Neural crest cell (in vitro differentiated cells): Measurements from ENCODE around the gene UBE2S. TPM values are rescaled to one million over a fixed set of nuclear protein-coding genes. Genes with fewer than 3 reads are reported as not detected.
"Not testable (repeated sequence)": the region's sequence is repeated elsewhere in the genome, so short reads cannot be mapped to it uniquely, and the experiment has no call there.

Experiments
- DNase-seq: peaks from one replicate; pipeline ENCODE4 v3.0.0; 2021; ENCODE audit warnings: low read depth, mixed read lengths, low spot score
- H3K27ac Mint-ChIP-seq: one replicate; pipeline ENCODE4 v1.8.0; 2021; ENCODE audit warnings: mild to moderate bottlenecking, mixed read lengths; ENCODE audit not compliant: unreplicated experiment
- H3K27me3 Mint-ChIP-seq: 2 replicates; pipeline ENCODE4 v1.8.0; 2021; ENCODE audit warnings: low read depth, mild to moderate bottlenecking, mixed read lengths
- H3K36me3 Mint-ChIP-seq: 2 replicates; pipeline ENCODE4 v1.8.0; 2021; ENCODE audit warnings: low read depth, mild to moderate bottlenecking, mixed read lengths
- H3K4me1 Mint-ChIP-seq: 2 replicates; pipeline ENCODE4 v1.8.0; 2021; ENCODE audit warnings: mixed read lengths
- H3K4me3 Mint-ChIP-seq: one replicate; pipeline ENCODE4 v1.8.0; 2021; ENCODE audit warnings: mild to moderate bottlenecking, mixed read lengths
- H3K9me3 Mint-ChIP-seq: 2 replicates; pipeline ENCODE4 v1.8.0; 2021; ENCODE audit warnings: mixed read lengths
- total RNA-seq: library from RNA; stranded (reverse); gene quantifications from 2 replicates; pipeline ENCODE4 v1.2.1, GENCODE V29; 2021
- TF ChIP-seq, protein P1 (sequence below): fragments of 200-600 bp; sonication (generic); conservative IDR thresholded peaks from 2 replicates; pipeline ENCODE4 v1.5.0; 2021; ENCODE audit warnings: antibody characterized with exemption, mild to moderate bottlenecking

Gene UBE2S
- total RNA-seq, 1 donor from 2014 or later, result 243 TPM

DNA sequence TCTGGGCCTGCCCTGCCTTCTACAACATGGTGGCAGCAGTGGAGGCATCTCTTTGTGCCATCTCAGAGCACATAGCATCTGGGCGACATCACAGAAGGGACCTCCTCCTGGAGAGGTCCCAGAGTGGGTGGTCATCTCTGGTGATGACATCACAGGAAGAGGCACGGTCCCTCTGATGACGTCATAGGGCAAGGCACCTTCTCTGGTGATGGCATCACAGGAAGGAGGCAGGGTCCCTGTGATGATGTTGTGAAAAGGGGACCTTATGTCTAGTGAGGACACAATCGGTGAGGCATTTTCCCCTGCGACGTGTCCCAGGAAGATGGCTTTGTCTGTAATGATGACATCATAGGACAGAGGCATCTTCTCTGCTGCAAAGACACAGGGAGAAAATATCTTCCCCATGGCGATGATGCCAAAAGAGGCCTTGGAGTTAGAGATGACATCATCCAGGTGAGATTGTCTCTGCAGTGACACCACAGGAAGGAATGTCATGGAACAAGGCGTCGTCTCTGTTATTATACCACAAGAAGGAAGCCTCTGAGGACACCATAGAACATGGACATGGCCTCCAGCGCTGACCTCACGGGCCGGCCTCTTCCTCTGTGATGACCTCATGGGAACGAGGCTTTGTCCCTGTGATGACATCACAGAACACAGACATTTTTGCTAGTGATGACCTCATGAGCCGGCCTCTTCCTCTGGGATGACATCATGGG, 24.8 kb upstream of the UBE2S start:
- DNase-seq, result no peak
- TF ChIP-seq, protein P1, sequence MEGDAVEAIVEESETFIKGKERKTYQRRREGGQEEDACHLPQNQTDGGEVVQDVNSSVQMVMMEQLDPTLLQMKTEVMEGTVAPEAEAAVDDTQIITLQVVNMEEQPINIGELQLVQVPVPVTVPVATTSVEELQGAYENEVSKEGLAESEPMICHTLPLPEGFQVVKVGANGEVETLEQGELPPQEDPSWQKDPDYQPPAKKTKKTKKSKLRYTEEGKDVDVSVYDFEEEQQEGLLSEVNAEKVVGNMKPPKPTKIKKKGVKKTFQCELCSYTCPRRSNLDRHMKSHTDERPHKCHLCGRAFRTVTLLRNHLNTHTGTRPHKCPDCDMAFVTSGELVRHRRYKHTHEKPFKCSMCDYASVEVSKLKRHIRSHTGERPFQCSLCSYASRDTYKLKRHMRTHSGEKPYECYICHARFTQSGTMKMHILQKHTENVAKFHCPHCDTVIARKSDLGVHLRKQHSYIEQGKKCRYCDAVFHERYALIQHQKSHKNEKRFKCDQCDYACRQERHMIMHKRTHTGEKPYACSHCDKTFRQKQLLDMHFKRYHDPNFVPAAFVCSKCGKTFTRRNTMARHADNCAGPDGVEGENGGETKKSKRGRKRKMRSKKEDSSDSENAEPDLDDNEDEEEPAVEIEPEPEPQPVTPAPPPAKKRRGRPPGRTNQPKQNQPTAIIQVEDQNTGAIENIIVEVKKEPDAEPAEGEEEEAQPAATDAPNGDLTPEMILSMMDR, result no peak
- Mint-ChIP-seq H3K27me3 (peaks cover 12% of the 10 kb centered on the region), H3K36me3 (no peaks in the 10 kb centered on the region), H3K9me3 (peaks cover 6% of the 10 kb centered on the region), H3K4me3 (no peak overlapping the region), H3K4me1 (peaks cover 4% of the 10 kb centered on the region), H3K27ac (no peak overlapping the region)

DNA sequence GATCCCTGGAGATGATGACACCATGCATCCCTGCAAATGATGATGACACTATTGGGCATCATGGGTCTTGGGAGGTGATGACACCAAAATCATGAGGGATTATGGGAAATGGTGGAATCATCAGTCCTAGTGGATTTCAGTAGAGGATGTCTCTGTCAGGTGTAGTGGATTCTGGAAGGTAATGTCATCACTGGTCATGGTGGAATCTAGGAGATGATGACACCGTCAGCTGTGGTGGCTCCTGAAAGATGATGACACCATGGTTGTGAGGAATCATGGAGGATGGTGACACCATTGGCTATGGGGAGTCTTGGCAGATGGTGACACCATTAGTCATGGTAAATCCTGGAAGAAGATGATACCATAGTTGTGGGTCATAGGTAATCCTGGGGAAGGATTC, 23.6 kb upstream of the UBE2S start:
- TF ChIP-seq, protein P1, result no peak
- Mint-ChIP-seq H3K4me1 (peaks cover 3% of the 10 kb centered on the region), H3K9me3 (peaks cover 6% of the 10 kb centered on the region), H3K36me3 (no peaks in the 10 kb centered on the region), H3K27me3 (peaks cover 2% of the 10 kb centered on the region), H3K4me3 (no peak overlapping the region), H3K27ac (no peak overlapping the region)
- DNase-seq, result no peak

DNA sequence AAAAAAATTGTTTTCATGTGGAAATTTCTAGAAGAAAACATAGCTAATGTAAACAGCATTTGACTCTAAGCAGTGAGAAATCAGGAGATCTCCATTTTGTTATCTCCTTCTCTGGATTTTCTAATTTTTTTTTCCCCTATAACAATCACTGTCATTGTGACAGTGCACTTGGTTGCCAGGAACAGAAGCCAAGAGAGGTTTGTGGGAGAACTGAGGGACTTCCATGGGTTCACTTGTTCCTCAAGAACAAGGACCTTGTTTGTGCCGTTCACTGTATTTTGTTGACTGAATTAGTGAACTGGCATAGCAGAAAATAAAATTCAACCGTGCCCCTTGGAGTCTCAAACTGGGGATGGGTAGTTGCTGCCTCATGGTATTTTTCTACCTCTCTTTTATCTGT, 18.5 kb upstream of the UBE2S start:
- no peak overlapping the region for H3K27ac Mint-ChIP-seq
- peaks cover 15% of the 10 kb centered on the region for H3K27me3 Mint-ChIP-seq
- TF ChIP-seq, protein P1, result no peak
- peaks cover 2% of the 10 kb centered on the region for H3K9me3 Mint-ChIP-seq
- DNase-seq, result no peak
- no peak overlapping the region for H3K4me3 Mint-ChIP-seq
- H3K36me3 Mint-ChIP-seq, result no peaks in the 10 kb centered on the region
- peaks cover 8% of the 10 kb centered on the region for H3K4me1 Mint-ChIP-seq

DNA sequence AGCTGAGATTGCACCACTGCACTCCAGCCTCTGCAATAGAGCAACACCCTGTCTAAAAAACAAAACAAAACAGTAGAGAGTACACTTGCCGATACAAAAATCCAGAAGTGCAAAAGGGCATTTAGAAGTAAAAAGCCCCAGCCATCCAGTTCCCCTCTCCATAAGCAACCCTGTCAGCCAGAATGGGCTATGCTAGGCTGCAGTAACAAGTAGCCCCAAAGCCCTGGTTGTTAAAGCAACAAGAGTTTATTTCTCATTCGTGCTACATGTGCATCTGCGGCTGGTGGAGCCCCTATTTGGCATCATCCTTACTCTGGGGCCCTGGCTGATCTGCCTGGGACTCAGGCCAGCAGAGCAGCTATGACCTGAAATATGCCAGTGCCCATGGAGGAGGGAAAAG, 16.9 kb upstream of the UBE2S start:
- Mint-ChIP-seq H3K4me3 (no peak overlapping the region), H3K4me1 (peaks cover 8% of the 10 kb centered on the region), H3K9me3 (no peaks in the 10 kb centered on the region), H3K36me3 (no peaks in the 10 kb centered on the region), H3K27me3 (peaks cover 24% of the 10 kb centered on the region), H3K27ac (no peak overlapping the region)
- no peak for DNase-seq
- TF ChIP-seq, protein P1, result no peak

DNA sequence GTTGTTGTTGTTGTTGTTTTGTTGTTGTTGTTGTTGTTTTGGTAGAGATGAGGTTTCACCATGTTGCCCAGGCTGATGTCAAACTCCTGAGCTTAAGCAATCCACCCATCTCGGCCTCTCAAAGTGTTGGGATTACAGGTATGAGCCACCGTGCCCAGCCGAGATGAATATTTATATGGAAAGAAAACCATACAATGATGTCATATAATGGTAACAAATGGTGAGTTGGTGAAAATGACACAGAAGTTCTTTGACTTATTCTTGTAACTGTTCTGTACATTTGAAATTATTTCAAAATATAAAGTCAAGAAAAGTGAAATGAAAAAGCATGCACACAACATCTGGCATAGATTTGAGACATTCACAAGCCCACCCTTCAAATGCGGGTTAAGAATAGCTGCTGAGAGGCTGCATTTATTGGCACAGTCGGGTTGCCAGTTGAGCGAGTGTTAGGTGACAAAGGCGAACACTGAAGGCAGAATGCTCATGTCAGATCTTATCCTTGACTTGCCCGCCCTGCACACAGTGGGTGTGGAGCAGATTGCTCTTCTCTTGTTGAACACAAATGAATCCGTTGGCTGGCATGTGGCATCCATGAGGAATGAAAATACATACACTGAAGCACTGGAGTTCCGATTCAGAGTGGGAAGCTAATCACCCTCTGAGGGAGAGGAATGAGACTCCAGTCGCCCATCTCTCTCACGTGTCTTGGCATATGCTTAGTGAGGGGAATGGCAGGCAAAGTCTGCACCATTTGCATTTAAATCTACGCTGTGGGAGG, 15.8 kb upstream of the UBE2S start:
- Mint-ChIP-seq H3K4me3 (no peak overlapping the region), H3K4me1 (peaks cover 8% of the 10 kb centered on the region), H3K27ac (no peak overlapping the region), H3K36me3 (no peaks in the 10 kb centered on the region), H3K27me3 (peaks cover 26% of the 10 kb centered on the region), H3K9me3 (no peaks in the 10 kb centered on the region)
- TF ChIP-seq, protein P1, result no peak
- no peak for DNase-seq

DNA sequence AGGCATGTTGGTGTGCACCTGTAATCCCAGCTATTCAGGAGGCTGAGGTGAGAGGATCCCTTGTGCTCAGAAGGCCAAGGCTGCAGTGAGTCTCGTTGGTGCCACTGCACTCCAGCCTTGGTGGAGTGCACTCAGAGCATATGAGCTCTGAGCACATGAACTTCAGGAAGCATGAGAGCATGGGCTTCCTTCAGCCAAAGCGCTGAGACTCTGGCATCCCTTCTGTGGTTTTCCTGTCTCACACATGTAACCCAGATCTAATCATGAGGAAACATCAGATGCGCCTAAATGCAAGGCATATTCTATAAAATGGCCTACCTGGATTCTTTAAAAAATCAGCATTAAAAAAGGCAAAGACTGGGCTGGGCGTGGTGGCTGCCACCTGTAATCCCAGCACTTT, 13.7 kb upstream of the UBE2S start:
- not testable (repeated sequence) for H3K4me3 Mint-ChIP-seq, H3K27ac Mint-ChIP-seq, H3K9me3 Mint-ChIP-seq, H3K36me3 Mint-ChIP-seq, H3K4me1 Mint-ChIP-seq, DNase-seq
- H3K27me3 Mint-ChIP-seq, result peaks cover 28% of the 10 kb centered on the region
